K562 (cell line): Measurements from ENCODE around the gene TANK.

Experiments used
- TARDBP ChIP-seq: fragments of 450-650 bp; IDR thresholded peaks from 2 replicates; pipeline ENCODE4 v1.6.1; 2016
- ZBTB43 ChIP-seq: sonication (generic); formaldehyde crosslinking; IDR thresholded peaks from 2 replicates; pipeline ENCODE4 v1.8.0; 2023; ENCODE audit warnings: mild to moderate bottlenecking, missing genetic modification reagents

DNA sequence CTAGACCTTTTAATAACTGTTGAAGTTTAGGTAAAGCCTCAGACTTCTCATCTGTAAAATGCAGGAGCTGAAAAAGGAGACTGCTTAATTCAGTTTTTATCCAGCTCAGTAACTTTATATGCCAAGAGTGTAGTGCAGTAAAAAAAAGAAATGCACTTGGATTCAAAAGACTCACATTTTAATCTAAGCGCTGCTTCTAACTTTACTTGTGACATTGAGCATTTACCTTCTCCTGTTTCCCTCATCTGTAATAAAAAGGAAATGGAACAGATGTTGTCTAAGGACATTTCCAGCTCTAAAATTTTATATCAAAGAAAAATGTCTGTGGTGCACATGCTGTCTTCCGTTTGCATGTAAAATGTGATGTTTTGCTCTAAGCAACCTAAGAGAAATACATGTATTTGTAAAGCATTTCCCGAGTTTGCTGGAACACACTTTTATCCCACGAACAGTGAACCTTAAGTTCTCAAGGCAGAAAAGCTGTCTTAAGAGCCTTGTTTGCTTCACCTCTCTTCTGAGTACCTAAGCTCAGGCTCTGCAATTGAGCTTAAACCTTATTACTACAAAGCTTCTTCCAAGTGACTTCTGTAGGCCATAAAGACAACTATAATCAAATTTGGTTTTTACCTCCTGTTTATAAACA lies 24.2 kb upstream of the TANK start:
- no peak for TF ChIP-seq TARDBP
- TF ChIP-seq ZBTB43, result no peak
